ENCODE measurements around the gene ATP9A.
"Not testable (repeated sequence)": the region's sequence is repeated elsewhere in the genome, so short reads cannot be mapped to it uniquely, and the experiment has no call there.

Gene ATP9A

DNA sequence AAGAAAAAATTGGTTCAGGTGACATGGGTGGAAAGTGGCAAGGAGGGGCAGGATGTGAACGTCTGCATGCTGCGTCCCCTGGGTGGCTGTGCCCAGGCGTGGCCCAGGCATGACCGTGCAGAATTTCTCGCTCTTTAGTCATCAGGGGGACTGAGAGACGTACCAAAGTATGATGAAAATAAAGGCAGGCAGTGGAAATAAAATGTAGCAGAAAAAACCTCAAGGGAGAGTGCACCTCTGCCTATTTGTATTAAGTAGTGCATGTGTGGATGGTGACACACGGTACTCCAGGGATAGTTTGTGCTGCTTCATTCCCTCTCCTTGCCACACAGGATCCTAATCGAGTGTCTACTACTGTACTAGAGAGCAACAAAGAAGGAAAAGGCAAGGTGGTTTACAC lies 81.1 kb downstream of the ATP9A start:
- no peak for DNase-seq

GRCh38 chr20:51685494-51685893 lies 82.7 kb downstream of the ATP9A start:
- DNase-seq, result not testable (repeated sequence)

DNA sequence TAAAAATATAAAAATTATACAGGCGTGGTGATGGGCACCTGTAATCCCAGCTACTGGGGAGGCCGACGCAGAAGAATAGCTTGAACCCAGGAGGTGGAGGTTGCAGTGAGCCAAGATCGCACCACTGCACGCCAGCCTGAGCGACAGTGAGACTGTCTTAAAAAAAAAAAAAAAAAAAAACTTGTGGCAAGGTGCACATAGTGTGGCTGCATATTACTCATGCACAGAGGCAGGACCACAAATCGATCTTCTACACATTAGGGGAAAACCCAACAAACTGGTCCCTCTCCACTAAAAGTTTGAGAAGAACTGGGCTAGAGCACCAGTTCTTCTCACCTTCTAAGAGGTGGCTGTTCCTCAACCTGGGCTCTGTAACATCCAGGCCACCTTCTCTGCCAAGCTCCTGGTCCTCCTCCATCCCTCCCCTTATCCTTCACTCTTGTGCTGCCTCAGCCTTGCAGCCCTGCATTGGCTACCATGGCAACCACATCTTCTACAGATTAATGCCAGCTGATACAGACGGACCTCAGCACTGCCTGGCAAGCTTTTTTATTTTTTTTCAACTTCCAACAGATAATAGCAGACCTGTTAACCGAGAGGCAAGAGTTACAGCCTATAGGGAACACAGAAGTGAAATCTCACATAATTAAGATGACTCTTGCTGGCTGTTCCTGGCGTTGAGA lies 88.0 kb downstream of the ATP9A start:
- no peak for DNase-seq

- no peak for DNase-seq
Observed at GRCh38 chr20:51679254-51679921, 88.8 kb downstream of the ATP9A start.

- no peak for DNase-seq
Observed at GRCh38 chr20:51678026-51678697, 90.0 kb downstream of the ATP9A start.

DNA sequence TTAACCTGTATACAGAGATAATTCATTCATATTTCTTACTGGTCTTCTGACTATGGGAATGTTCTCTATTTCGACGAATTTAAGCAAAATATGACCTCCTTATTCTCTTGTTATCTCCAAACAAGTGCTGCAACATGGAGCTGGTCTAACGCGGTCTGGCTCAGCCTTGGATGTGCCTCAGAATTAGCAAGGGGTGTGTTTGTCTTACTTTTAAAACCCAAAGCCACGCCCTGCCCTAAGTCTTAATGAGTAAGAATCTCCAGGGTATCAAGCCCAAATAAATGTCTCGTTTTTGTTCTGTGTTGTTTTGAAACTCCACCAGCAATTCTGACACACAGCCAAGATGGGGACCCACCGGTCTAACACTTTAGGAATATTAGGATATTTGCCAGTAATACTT lies 99.2 kb downstream of the ATP9A start:
- DNase-seq, result no peak

- no peak for DNase-seq
Observed at GRCh38 chr20:51668515-51668914, 99.7 kb downstream of the ATP9A start.

DNA sequence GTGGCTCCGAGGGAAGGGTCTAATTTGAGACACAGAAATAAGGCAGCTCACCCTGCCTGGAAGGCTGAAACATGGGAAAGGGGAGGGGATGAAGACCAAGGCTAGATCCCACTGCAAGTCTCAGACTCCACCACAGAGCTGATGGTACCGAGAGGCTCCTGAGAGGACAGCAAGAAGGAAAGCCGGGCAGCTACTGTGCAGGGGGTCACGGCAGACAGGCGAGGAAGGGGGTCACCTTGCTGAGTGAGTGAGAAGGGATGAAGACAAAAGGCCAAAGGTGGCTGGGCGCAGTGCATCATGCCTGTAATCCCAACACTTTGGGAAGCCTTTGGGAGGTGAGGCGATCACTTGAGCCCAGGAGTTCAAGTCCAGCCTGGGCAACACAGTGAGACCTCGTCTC lies 100.7 kb downstream of the ATP9A start:
- no peak for DNase-seq

DNA sequence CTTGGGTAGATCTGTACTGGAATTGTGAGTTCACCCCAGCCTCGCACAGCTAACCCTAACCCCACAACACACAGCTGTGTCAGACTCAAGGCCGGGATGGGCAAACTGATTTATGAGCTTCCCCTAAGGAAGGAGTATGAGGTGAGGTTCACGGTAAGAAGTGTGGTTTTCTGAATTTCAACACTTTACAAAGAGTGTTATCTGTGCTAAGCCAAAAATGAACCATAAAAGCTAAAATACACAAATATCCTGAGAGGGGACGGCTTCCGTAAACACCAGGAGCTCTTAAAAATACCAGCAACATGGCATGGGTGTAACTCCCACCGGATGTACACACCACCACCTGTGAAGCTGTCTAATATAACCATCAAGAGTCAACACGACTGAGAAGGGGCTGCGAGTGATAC lies 101.2 kb downstream of the ATP9A start:
- no peak for DNase-seq

DNA sequence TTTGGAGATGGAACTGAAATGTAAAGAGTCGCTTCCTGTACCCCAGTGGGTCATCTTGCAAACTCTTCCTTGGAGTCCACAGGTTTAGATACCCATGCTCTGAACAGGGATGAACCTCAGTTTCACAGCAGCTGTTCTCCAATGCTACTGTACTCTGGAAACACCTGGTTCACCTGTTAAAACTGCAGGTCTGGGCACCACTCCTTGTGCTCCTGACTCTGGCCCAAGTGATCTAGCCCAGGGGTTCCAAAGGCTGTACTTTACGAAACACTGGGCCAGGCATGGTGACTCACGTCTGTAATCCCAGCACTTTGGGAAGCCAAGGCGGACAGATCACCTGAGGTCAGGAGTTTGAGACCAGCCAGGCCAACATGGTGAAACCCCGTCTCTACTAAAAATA lies 102.1 kb downstream of the ATP9A start:
- no peak for DNase-seq

DNA sequence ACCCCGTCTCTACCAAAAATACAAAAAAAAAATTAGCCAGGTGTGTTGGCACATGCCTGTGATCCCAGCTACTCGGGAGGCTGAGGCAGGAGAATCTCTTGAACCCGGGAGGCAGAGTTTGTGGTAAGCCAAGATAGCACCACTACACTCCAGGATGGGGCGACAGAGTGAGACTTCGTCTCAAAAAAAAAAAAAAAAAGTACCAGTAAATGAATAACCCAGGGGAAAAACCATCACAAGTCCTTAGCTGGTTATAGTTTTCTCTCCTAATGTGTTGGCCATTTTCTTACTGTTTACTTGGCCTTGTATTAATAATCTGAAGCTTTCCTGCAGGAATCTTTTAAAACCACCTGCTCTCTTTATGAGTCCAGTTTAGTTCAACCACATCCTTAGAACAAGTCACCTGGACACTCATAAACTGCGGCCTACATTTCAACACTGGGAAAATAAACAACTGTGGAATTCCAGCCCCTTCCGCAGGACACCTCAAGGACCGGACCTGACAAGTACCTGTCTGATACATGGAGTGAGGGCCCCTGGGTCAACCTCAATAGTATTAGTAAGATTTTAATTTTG lies 102.6 kb downstream of the ATP9A start:
- DNase-seq, result no peak

- peak; percentile 92 for DNase-seq
Observed at GRCh38 chr20:51661609-51662178, 106.5 kb downstream of the ATP9A start.

GRCh38 chr20:51660672-51661608 lies 107.2 kb downstream of the ATP9A start:
- DNase-seq, result peak; percentile 26

DNA sequence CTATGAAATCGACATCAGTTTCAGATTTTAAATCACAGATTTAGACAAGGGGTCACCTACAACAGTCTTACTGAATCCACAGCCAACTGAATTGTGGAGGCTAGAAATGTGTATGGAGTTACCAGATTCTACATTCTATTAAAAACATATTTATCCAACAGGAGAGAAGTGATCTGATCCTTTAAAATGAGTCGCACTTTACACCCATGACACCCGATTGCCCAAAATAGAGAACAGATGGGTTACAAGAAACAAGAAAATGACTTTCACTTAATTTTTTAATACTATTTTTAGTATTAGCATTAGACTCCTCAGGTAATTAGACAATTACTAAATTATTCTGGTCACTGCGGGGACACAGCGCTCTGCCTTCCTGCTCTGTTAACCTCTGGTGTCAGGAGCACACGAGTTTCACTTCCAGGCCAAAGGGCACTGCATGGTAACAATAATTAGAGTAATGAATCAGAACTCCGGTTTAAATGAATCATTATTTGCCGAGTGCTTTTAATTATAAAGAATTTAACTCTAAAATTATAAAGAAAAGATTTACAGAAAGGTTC lies 108.6 kb downstream of the ATP9A start:
- no peak for DNase-seq

- DNase-seq, result no peak
Observed at GRCh38 chr20:51656726-51657260, 111.4 kb downstream of the ATP9A start.

DNA sequence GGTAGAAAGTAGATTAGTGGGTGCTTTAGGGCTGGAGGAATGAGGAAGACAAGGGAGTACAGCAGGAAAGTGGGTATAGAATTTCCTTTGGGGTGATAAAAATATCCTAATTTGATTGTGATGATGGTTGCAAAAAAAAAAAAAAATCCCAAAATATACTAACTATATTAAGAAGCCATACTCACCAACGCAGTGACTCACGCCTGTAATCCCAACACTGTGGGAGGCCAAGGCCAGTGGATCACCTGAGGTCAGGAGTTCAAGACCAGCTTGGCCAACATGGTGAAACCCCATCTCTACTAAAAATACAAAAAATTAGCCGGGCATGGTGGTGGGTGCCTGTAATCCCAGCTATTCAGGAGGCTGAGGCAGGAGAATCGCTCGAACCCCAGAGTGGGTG lies 112.1 kb downstream of the ATP9A start:
- not testable (repeated sequence) for DNase-seq

DNA sequence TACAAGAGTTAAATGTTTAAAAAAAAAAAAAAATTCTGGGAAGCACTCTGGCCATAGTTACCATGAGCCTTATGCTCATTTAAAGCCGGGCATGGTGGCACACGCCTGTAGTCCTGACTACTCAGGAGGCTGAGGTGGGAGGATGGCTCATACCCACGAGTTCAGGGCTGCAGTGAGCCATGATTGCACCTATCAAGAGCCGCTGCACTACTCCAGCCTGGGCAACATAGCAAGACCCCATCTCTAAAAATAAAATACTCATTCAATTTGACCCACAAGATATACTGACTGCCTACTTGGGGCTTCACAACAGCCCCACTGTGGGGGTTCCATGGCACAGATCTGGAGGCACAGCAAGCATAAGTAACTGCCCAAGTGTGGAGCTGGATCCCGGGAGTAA lies 113.7 kb downstream of the ATP9A start:
- no peak for DNase-seq

- DNase-seq, result no peak
Observed at GRCh38 chr20:51654060-51654459, 114.1 kb downstream of the ATP9A start.

GRCh38 chr20:51653226-51653625 lies 115.0 kb downstream of the ATP9A start:
- DNase-seq, result no peak

DNA sequence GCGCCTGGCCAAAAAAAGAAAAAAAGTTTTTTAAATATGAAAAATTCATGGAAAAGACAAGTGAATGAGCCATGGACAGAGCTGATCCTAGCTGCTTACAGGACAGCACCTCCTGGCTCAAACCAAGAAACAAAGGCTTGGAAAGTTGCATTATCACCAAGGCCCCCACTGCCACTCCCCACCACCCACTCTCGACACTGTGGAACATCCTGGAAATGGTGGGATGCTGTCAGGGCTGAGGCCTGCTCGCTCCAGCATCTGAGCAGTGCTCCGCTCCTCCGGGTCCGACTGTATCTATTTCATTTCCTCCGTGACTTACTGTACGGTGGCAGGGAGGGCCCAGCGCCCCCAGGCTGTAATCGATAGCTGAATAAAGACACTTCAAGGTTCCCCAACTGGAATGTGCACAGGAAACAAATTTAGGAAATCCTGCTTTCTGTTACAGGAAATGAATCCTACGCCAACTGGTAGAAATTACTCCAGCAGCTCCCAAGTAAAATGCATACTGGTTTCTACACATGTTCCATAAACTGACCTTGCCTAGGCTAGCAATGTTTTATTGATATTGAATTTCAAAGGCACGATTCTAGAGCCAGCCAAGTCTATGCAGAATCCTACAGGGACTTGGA lies 116.2 kb downstream of the ATP9A start:
- DNase-seq, result no peak

- no peak for DNase-seq
Observed at GRCh38 chr20:51650685-51651134, 117.5 kb downstream of the ATP9A start.
